ENCODE data around the gene UBE4B. TPM values are rescaled to one million over a fixed set of nuclear protein-coding genes. Genes with fewer than 3 reads are reported as not detected.

Gene UBE4B
- total RNA-seq, 1 experiment from 2014 or later = 80.8 TPM

DNA sequence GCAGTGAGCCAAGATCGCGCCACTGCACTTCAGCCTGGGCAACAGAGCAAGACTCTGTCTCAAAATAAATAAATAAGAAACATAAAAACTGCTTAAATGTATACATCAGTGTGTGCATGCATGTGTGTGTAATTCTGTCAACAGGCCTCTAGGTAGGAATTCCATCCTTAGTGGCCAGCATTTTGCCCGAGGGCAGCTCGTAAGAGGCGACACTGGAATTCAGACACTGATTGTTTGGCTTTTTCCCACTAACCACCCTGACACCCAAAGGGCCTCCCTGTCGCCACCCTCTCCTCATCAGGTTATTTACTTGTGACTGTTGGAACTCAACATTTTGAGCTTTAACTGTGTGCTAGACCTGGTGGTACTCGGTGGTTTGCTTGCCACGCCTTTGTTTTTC lies 113.6 kb downstream of the UBE4B start:
- Mint-ChIP-seq H3K36me3 (peaks cover 22% of the 10 kb centered on the region), H3K27me3 (ENCODE audit: low read depth) (no peaks in the 10 kb centered on the region), H3K4me3 (no peak overlapping the region), H3K9me3 (no peaks in the 10 kb centered on the region), H3K27ac (no peak overlapping the region), H3K4me1 (no peaks in the 10 kb centered on the region)
- CTCF ChIA-PET = interaction anchor here (1.7 kb wide), 1 partner anchor 64 kb away, joined by 6 read pairs; the partner anchor contains the start of gene KIF1B
- POLR2A ChIA-PET = no interaction called here
- no peak for DNase-seq (ENCODE audit: low spot score)
- no peak for ATAC-seq
- TF ChIP-seq SOX15 (CRISPR knock-in tag; IDR thresholded peaks at IDR 0.05) = no peak
- TF ChIP-seq NR3C1 (CRISPR knock-in tag; conservative IDR thresholded peaks at IDR 0.05; ENCODE audit: low read depth) = no peak
- TF ChIP-seq, protein P1, sequence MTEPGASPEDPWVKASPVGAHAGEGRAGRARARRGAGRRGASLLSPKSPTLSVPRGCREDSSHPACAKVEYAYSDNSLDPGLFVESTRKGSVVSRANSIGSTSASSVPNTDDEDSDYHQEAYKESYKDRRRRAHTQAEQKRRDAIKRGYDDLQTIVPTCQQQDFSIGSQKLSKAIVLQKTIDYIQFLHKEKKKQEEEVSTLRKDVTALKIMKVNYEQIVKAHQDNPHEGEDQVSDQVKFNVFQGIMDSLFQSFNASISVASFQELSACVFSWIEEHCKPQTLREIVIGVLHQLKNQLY (CRISPR knock-in tag; IDR thresholded peaks at IDR 0.05) = no peak
- TF ChIP-seq, protein P2, sequence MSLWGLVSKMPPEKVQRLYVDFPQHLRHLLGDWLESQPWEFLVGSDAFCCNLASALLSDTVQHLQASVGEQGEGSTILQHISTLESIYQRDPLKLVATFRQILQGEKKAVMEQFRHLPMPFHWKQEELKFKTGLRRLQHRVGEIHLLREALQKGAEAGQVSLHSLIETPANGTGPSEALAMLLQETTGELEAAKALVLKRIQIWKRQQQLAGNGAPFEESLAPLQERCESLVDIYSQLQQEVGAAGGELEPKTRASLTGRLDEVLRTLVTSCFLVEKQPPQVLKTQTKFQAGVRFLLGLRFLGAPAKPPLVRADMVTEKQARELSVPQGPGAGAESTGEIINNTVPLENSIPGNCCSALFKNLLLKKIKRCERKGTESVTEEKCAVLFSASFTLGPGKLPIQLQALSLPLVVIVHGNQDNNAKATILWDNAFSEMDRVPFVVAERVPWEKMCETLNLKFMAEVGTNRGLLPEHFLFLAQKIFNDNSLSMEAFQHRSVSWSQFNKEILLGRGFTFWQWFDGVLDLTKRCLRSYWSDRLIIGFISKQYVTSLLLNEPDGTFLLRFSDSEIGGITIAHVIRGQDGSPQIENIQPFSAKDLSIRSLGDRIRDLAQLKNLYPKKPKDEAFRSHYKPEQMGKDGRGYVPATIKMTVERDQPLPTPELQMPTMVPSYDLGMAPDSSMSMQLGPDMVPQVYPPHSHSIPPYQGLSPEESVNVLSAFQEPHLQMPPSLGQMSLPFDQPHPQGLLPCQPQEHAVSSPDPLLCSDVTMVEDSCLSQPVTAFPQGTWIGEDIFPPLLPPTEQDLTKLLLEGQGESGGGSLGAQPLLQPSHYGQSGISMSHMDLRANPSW (CRISPR knock-in tag; conservative IDR thresholded peaks at IDR 0.05; ENCODE audit: low read depth) = no peak
- TF ChIP-seq, protein P3, sequence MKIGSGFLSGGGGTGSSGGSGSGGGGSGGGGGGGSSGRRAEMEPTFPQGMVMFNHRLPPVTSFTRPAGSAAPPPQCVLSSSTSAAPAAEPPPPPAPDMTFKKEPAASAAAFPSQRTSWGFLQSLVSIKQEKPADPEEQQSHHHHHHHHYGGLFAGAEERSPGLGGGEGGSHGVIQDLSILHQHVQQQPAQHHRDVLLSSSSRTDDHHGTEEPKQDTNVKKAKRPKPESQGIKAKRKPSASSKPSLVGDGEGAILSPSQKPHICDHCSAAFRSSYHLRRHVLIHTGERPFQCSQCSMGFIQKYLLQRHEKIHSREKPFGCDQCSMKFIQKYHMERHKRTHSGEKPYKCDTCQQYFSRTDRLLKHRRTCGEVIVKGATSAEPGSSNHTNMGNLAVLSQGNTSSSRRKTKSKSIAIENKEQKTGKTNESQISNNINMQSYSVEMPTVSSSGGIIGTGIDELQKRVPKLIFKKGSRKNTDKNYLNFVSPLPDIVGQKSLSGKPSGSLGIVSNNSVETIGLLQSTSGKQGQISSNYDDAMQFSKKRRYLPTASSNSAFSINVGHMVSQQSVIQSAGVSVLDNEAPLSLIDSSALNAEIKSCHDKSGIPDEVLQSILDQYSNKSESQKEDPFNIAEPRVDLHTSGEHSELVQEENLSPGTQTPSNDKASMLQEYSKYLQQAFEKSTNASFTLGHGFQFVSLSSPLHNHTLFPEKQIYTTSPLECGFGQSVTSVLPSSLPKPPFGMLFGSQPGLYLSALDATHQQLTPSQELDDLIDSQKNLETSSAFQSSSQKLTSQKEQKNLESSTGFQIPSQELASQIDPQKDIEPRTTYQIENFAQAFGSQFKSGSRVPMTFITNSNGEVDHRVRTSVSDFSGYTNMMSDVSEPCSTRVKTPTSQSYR (CRISPR knock-in tag; IDR thresholded peaks at IDR 0.05) = no peak
- TF ChIP-seq ESRRA (CRISPR knock-in tag; IDR thresholded peaks at IDR 0.05; ENCODE audit: borderline replicate concordance) = no peak
- TF ChIP-seq ZNF138 (CRISPR knock-in tag; conservative IDR thresholded peaks at IDR 0.05) = no peak
- no peak for TF ChIP-seq IRF2 (CRISPR knock-in tag; IDR thresholded peaks at IDR 0.05; ENCODE audit: borderline replicate concordance, low read depth)
- no peak for TF ChIP-seq ZNF317 (CRISPR knock-in tag; IDR thresholded peaks at IDR 0.05; ENCODE audit: borderline replicate concordance, low read depth)
- no peak for TF ChIP-seq NFE2L1 (CRISPR knock-in tag; IDR thresholded peaks at IDR 0.05)
- no peak for TF ChIP-seq NFATC4 (CRISPR knock-in tag; IDR thresholded peaks at IDR 0.05)
- TF ChIP-seq MYBL2 (CRISPR knock-in tag; IDR thresholded peaks at IDR 0.05) = no peak
- TF ChIP-seq ZNF423 (CRISPR knock-in tag; IDR thresholded peaks at IDR 0.05) = no peak
- no peak for TF ChIP-seq NFYB (CRISPR knock-in tag; conservative IDR thresholded peaks at IDR 0.05; ENCODE audit: low read depth)
- no peak for TF ChIP-seq TCF7 (CRISPR knock-in tag; IDR thresholded peaks at IDR 0.05; ENCODE audit: low read depth)
- TF ChIP-seq, protein P4, sequence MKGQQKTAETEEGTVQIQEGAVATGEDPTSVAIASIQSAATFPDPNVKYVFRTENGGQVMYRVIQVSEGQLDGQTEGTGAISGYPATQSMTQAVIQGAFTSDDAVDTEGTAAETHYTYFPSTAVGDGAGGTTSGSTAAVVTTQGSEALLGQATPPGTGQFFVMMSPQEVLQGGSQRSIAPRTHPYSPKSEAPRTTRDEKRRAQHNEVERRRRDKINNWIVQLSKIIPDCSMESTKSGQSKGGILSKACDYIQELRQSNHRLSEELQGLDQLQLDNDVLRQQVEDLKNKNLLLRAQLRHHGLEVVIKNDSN (CRISPR knock-in tag; IDR thresholded peaks at IDR 0.05) = no peak
- no peak for TF ChIP-seq ZNF396 (CRISPR knock-in tag; IDR thresholded peaks at IDR 0.05; ENCODE audit: borderline replicate concordance)

DNA sequence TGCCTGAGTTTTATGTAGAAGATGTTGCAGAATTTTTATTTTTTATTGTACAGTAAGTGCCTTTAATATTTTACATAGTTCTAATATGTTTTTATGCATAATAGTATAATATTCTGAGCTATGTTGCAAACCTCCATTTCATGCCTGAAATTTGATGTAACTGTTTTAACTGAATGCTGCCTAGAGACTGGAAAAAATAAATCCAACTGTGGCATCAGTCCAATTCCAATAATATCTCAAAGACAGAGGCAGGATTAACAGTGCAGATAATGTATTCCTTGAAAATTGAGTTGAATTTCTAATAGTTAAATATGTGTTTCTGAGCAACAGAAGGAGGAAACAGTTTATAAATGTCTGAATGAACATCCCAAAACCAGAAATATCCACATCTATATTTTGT lies 116.5 kb downstream of the UBE4B start:
- CTCF ChIA-PET = no interaction called here
- Mint-ChIP-seq H3K27me3 (ENCODE audit: low read depth) (no peaks in the 10 kb centered on the region), H3K4me1 (no peaks in the 10 kb centered on the region)

More for the DNA sequence above, 116.5 kb downstream of the UBE4B start:
- Mint-ChIP-seq H3K27ac (no peak overlapping the region), H3K36me3 (peaks cover 22% of the 10 kb centered on the region), H3K9me3 (no peaks in the 10 kb centered on the region), H3K4me3 (no peak overlapping the region)
- POLR2A ChIA-PET = no interaction called here
- no peak for ATAC-seq
- TF ChIP-seq JAZF1 (CRISPR knock-in tag; IDR thresholded peaks at IDR 0.05) = no peak
- TF ChIP-seq IRF2 (CRISPR knock-in tag; IDR thresholded peaks at IDR 0.05; ENCODE audit: borderline replicate concordance, low read depth) = no peak
- no peak for TF ChIP-seq GRHL2 (CRISPR knock-in tag; IDR thresholded peaks at IDR 0.05; ENCODE audit: insufficient replicate concordance, severe bottlenecking)
- no peak for TF ChIP-seq OVOL2 (CRISPR knock-in tag; IDR thresholded peaks at IDR 0.05; ENCODE audit: borderline replicate concordance)
- TF ChIP-seq NFATC4 (CRISPR knock-in tag; IDR thresholded peaks at IDR 0.05) = no peak
- no peak for TF ChIP-seq ZNF263 (CRISPR knock-in tag; IDR thresholded peaks at IDR 0.05; ENCODE audit: low read depth)
- no peak for TF ChIP-seq NFYB (CRISPR knock-in tag; conservative IDR thresholded peaks at IDR 0.05; ENCODE audit: low read depth)
- no peak for DNase-seq (ENCODE audit: low spot score)

Data from WTC11 (cell line).